Measurements from ENCODE around the gene KRTAP10-8. TPM values are rescaled to one million over a fixed set of nuclear protein-coding genes. Genes with fewer than 3 reads are reported as not detected.
"Not testable (repeated sequence)": the region's sequence is repeated elsewhere in the genome, so short reads cannot be mapped to it uniquely, and the experiment has no call there.

KRTAP10-8 gene
- total RNA-seq, 4 donors from 2014 or later = 4.6 TPM; not detected in 3

- DNase-seq (ENCODE audit: low spot score in 2 of 2) = peak in 1 of 2 donors; percentile 15
- H3K4me3 ChIP-seq (ENCODE audit: low read depth, poor library complexity, severe bottlenecking) = no peak overlapping the region
- 45 to 54% methylated on average over 11 of the region's 11 CpGs for WGBS, 2 donors
- intact Hi-C loops (cut with DNase I; ENCODE audit: low total_unique reads) = no loop called here
- TF ChIP-seq CTCF (IDR thresholded peaks at IDR 0.05) (no peak), POLR2A (IDR thresholded peaks at IDR 0.05) (no peak)
Measured at GRCh38 chr21:44658913-44659595, 47.2 kb downstream of the KRTAP10-8 start.

- H3K4me3 ChIP-seq (ENCODE audit: low read depth, poor library complexity, severe bottlenecking); intact Hi-C loops (cut with DNase I; ENCODE audit: low total_unique reads): not testable (repeated sequence)
- peak in 1 of 2 donors; percentile 9 for DNase-seq (ENCODE audit: low spot score in 2 of 2)
- 73 to 76% methylated on average over 7 of the region's 7 CpGs for WGBS, 2 donors
Measured at GRCh38 chr21:44661567-44661966, 49.7 kb downstream of the KRTAP10-8 start.

Other genes starting within 250 kb of the KRTAP10-8 start
- gene LRRC3, start 156.6 kb upstream of the KRTAP10-8 start, total RNA-seq = 1 to 10 TPM; 2.9 to 5.8 (median 3.2) TPM
- 1 to 10 TPM in 1 of 4 donors, not detected in 3; 3.0 TPM for gene KRTAP10-1, start 71.9 kb upstream of the KRTAP10-8 start, total RNA-seq
- 1 to 10 TPM in 1 of 4 donors, not detected in 3; 9.3 TPM for gene KRTAP10-2, start 60.6 kb upstream of the KRTAP10-8 start, total RNA-seq
- gene KRTAP10-3, start 53.3 kb upstream of the KRTAP10-8 start, total RNA-seq = 1 to 10 TPM in 1 of 4 donors, not detected in 3; 4.8 TPM
- gene KRTAP10-4, start 38.4 kb upstream of the KRTAP10-8 start, total RNA-seq = 1 to 10 TPM in 1 of 4 donors, not detected in 3; 6.3 TPM
- gene KRTAP10-5, start 31.5 kb upstream of the KRTAP10-8 start, total RNA-seq = 1 to 10 TPM in 1 of 4 donors, not detected in 3; 6.1 TPM
- 1 to 10 TPM in 1 of 4 donors, not detected in 3; 1.3 TPM for gene KRTAP10-6, start 19.6 kb upstream of the KRTAP10-8 start, total RNA-seq
- gene KRTAP10-7, start 11.5 kb upstream of the KRTAP10-8 start, total RNA-seq = 10 to 100 TPM in 1 of 4 donors, 1 to 10 TPM in 1, not detected in 2; 2.4 to 11.0 TPM
- 1 to 10 TPM in 1 of 4 donors, not detected in 3; 4.7 TPM for gene KRTAP10-9, start 15.0 kb downstream of the KRTAP10-8 start, total RNA-seq
- 1 to 10 TPM in 1 of 4 donors, not detected in 3; 5.3 TPM for gene KRTAP10-10, start 25.3 kb downstream of the KRTAP10-8 start, total RNA-seq
- gene KRTAP10-11, start 34.3 kb downstream of the KRTAP10-8 start, total RNA-seq = 1 to 10 TPM in 1 of 4 donors, not detected in 3; 6.5 TPM
- gene KRTAP12-4, start 42.6 kb downstream of the KRTAP10-8 start, total RNA-seq = not detected
- 10 to 100 TPM in 1 of 4 donors, not detected in 3; 13.2 TPM for gene KRTAP12-3, start 45.9 kb downstream of the KRTAP10-8 start, total RNA-seq
- 10 to 100 TPM in 1 of 4 donors, not detected in 3; 17.5 TPM for gene KRTAP12-2, start 54.8 kb downstream of the KRTAP10-8 start, total RNA-seq
- 10 to 100 TPM in 1 of 4 donors, not detected in 3; 12.3 TPM for gene KRTAP12-1, start 70.1 kb downstream of the KRTAP10-8 start, total RNA-seq
- 1 to 10 TPM in 1 of 4 donors, not detected in 3; 2.1 TPM for gene KRTAP10-12, start 85.1 kb downstream of the KRTAP10-8 start, total RNA-seq
- under 1 TPM in 1 of 4 donors, not detected in 3; 0.06 TPM for gene TSPEAR, start 99.5 kb downstream of the KRTAP10-8 start, total RNA-seq
- gene UBE2G2, start 189.7 kb downstream of the KRTAP10-8 start, total RNA-seq = 10 to 100 TPM; 37.2 to 61.8 (median 49.8) TPM
- 10 to 100 TPM; 35.6 to 52.6 (median 42.5) TPM for gene SUMO3, start 206.0 kb downstream of the KRTAP10-8 start, total RNA-seq

Measured in lower leg skin (tissue), 4 donors.